K562 (cell line): ENCODE data around the gene HCCS. TPM values are rescaled to one million over a fixed set of nuclear protein-coding genes. Genes with fewer than 3 reads are reported as not detected.

ENCODE experiments used
- ZBTB7A ChIP-seq: IDR thresholded peaks from 2 replicates; pipeline ENCODE4 v1.6.1; 2011; ENCODE audit warnings: low read depth, mild to moderate bottlenecking, low read length, moderate library complexity, borderline replicate concordance; ENCODE audit not compliant: control insufficient read depth
- ZNF121 ChIP-seq: sonication (generic); formaldehyde crosslinking; conservative IDR thresholded peaks from 2 replicates; pipeline ENCODE4 v1.8.0; 2022; ENCODE audit warnings: missing genetic modification reagents
- ZNF140 ChIP-seq: fragments of 250-450 bp; sonication (Bioruptor Pico); IDR thresholded peaks from 2 replicates; pipeline ENCODE4 v1.8.0; 2021; ENCODE audit warnings: moderate library complexity, mild to moderate bottlenecking, inconsistent platforms
- ZNF717 ChIP-seq: fragments of 250-450 bp; sonication (Bioruptor Pico); IDR thresholded peaks from 2 replicates; pipeline ENCODE4 v1.5.0; 2021
- polyA plus RNA-seq, 8 experiments: library from polyadenylated mRNA; depleted of rRNA in 4 of 8; stranded (reverse) in 5 of 8; unstranded in 3 of 8; fragments of >200 nt; fragmentation: Nextera tagmentation in 2 of 8; fragmentation: Illumina TruSeq in 1 of 8; extraction: Ambion mirVana in 2 of 8; extraction: Trizol in 1 of 8; gene quantifications; 2 replicates each; pipeline versions ENCODE4 v1.2.1 to v1.2.3, GENCODE V29; 2011 to 2014; ENCODE audit warnings: inconsistent platforms in 1 of 8, missing spikeins in 1 of 8
- total RNA-seq, 7 experiments: library from RNA; depleted of rRNA in 6 of 7; stranded (reverse); fragments of >200 nt in 6 of 7; fragmentation: Illumina TruSeq in 2 of 7; extraction: Trizol in 2 of 7; gene quantifications; 2 replicates each; pipeline versions ENCODE4 v1.2.1 to v1.2.3, GENCODE V29; 2011 to 2021; ENCODE audit warnings: low replicate concordance in 1 of 7
- TF ChIP-seq, protein P1 (sequence below): fragments of 200-800 bp; sonication (Bioruptor generic); IDR thresholded peaks from 2 replicates; pipeline ENCODE4 v1.6.1; 2016; ENCODE audit warnings: missing genetic modification characterization, missing compliant biosample characterization
- TF ChIP-seq, protein P2 (sequence below): fragments of 450-650 bp; IDR thresholded peaks from 2 replicates; pipeline ENCODE4 v1.6.1; 2014; ENCODE audit warnings: low read depth, mild to moderate bottlenecking, moderate library complexity, borderline replicate concordance
- TF ChIP-seq, protein P3 (sequence below): fragments of 450-650 bp; IDR thresholded peaks from 2 replicates; pipeline ENCODE4 v1.6.1; 2016; ENCODE audit warnings: borderline replicate concordance
- TF ChIP-seq, protein P4 (sequence below): fragments of 250-450 bp; sonication (Bioruptor Pico); IDR thresholded peaks from 2 replicates; pipeline ENCODE4 v1.8.0; 2021; ENCODE audit warnings: moderate library complexity, mild to moderate bottlenecking, inconsistent platforms
- TF ChIP-seq, protein P5 (sequence below): sonication (generic); formaldehyde crosslinking; IDR thresholded peaks from 2 replicates; pipeline ENCODE4 v1.8.0; 2023; ENCODE audit warnings: mild to moderate bottlenecking, missing genetic modification reagents

The HCCS gene
- total and polyA plus RNA-seq, 9 of the 15 experiments (the other 6 are each of a cell fraction or from before 2014, with no cell fraction given): 22.9 to 81.5 (median 66.9) TPM

DNA sequence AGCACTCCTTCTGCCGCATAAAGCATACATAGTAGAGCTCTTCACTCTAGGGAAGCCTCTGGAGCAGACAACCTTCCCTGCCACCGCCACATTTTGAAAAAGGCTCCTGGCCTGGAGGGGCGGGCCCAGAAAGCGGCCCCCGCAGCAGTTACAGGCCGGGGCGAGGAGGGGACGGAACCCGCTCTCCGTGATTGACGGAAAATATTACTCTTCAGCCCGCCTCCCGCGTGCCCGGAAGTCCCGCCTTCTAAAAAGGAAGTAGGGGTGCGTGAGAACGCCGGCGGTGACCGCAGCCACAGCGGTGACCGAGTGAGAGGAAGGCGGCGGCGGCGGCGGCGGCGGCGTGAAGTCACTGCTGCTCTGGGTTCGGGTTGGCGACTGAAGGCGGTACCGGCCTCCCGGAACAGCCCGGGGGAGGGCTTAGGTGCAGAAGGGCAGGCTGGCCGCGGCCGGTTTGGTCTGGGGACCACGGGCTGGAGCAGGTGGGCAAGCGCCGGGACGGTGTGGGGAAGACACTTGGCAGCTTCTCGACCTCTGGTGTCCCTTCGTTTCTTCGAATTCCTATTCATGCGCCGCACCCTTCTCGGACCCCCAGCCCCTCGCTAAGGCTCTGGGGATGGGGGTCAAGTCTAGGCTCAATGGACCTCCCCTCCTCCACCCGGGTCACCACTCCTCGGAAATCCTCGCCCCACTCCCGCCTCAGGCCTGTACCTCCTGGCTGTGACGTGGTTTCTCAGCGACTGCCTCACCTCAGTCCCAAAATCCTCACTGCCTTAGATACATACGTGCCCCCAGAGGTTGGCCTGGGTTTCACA, at the start of gene HCCS (continued):
- TF ChIP-seq, protein P1, sequence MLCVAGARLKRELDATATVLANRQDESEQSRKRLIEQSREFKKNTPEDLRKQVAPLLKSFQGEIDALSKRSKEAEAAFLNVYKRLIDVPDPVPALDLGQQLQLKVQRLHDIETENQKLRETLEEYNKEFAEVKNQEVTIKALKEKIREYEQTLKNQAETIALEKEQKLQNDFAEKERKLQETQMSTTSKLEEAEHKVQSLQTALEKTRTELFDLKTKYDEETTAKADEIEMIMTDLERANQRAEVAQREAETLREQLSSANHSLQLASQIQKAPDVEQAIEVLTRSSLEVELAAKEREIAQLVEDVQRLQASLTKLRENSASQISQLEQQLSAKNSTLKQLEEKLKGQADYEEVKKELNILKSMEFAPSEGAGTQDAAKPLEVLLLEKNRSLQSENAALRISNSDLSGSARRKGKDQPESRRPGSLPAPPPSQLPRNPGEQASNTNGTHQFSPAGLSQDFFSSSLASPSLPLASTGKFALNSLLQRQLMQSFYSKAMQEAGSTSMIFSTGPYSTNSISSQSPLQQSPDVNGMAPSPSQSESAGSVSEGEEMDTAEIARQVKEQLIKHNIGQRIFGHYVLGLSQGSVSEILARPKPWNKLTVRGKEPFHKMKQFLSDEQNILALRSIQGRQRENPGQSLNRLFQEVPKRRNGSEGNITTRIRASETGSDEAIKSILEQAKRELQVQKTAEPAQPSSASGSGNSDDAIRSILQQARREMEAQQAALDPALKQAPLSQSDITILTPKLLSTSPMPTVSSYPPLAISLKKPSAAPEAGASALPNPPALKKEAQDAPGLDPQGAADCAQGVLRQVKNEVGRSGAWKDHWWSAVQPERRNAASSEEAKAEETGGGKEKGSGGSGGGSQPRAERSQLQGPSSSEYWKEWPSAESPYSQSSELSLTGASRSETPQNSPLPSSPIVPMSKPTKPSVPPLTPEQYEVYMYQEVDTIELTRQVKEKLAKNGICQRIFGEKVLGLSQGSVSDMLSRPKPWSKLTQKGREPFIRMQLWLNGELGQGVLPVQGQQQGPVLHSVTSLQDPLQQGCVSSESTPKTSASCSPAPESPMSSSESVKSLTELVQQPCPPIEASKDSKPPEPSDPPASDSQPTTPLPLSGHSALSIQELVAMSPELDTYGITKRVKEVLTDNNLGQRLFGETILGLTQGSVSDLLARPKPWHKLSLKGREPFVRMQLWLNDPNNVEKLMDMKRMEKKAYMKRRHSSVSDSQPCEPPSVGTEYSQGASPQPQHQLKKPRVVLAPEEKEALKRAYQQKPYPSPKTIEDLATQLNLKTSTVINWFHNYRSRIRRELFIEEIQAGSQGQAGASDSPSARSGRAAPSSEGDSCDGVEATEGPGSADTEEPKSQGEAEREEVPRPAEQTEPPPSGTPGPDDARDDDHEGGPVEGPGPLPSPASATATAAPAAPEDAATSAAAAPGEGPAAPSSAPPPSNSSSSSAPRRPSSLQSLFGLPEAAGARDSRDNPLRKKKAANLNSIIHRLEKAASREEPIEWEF (CRISPR knock-in tag): no peak
- TF ChIP-seq, protein P2, sequence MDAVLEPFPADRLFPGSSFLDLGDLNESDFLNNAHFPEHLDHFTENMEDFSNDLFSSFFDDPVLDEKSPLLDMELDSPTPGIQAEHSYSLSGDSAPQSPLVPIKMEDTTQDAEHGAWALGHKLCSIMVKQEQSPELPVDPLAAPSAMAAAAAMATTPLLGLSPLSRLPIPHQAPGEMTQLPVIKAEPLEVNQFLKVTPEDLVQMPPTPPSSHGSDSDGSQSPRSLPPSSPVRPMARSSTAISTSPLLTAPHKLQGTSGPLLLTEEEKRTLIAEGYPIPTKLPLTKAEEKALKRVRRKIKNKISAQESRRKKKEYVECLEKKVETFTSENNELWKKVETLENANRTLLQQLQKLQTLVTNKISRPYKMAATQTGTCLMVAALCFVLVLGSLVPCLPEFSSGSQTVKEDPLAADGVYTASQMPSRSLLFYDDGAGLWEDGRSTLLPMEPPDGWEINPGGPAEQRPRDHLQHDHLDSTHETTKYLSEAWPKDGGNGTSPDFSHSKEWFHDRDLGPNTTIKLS: peak; percentile 24; the same call in 1 of the 2 replicates
- TF ChIP-seq ZBTB7A (peak; percentile 30; the same call in 1 of the 2 replicates), ZNF717 (CRISPR knock-in tag) (no peak), ZNF140 (no peak), ZNF121 (CRISPR knock-in tag) (no peak)
- TF ChIP-seq, protein P3, sequence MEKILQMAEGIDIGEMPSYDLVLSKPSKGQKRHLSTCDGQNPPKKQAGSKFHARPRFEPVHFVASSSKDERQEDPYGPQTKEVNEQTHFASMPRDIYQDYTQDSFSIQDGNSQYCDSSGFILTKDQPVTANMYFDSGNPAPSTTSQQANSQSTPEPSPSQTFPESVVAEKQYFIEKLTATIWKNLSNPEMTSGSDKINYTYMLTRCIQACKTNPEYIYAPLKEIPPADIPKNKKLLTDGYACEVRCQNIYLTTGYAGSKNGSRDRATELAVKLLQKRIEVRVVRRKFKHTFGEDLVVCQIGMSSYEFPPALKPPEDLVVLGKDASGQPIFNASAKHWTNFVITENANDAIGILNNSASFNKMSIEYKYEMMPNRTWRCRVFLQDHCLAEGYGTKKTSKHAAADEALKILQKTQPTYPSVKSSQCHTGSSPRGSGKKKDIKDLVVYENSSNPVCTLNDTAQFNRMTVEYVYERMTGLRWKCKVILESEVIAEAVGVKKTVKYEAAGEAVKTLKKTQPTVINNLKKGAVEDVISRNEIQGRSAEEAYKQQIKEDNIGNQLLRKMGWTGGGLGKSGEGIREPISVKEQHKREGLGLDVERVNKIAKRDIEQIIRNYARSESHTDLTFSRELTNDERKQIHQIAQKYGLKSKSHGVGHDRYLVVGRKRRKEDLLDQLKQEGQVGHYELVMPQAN: peak; percentile 36; the same call in 1 of the 2 replicates
- TF ChIP-seq, protein P4, sequence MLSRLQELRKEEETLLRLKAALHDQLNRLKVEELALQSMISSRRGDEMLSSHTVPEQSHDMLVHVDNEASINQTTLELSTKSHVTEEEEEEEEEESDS: no peak
- TF ChIP-seq, protein P5, sequence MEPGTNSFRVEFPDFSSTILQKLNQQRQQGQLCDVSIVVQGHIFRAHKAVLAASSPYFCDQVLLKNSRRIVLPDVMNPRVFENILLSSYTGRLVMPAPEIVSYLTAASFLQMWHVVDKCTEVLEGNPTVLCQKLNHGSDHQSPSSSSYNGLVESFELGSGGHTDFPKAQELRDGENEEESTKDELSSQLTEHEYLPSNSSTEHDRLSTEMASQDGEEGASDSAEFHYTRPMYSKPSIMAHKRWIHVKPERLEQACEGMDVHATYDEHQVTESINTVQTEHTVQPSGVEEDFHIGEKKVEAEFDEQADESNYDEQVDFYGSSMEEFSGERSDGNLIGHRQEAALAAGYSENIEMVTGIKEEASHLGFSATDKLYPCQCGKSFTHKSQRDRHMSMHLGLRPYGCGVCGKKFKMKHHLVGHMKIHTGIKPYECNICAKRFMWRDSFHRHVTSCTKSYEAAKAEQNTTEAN (CRISPR knock-in tag): no peak
